HUES64 (cell line): ENCODE data around the gene BLVRB. TPM values are rescaled to one million over a fixed set of nuclear protein-coding genes. Genes with fewer than 3 reads are reported as not detected.

Source experiments
- H3K27ac ChIP-seq: 2 replicates; pipeline ENCODE4 v1.7.0; 2013; ENCODE audit warnings: low read depth, low read length, inconsistent platforms
- H3K27me3 ChIP-seq: 2 replicates; pipeline ENCODE4 v1.6.1; 2013; ENCODE audit warnings: mild to moderate bottlenecking, low read length; ENCODE audit not compliant: insufficient read depth
- H3K36me3 ChIP-seq: 2 replicates; pipeline ENCODE4 v1.6.1; 2013; ENCODE audit warnings: mild to moderate bottlenecking, low read length; ENCODE audit not compliant: insufficient read depth
- H3K4me1 ChIP-seq: 2 replicates; pipeline ENCODE4 v1.6.1; 2013; ENCODE audit warnings: mild to moderate bottlenecking, low read length, moderate library complexity; ENCODE audit not compliant: insufficient read depth
- H3K4me3 ChIP-seq: 2 replicates; pipeline ENCODE4 v1.5.1; 2013; ENCODE audit warnings: mild to moderate bottlenecking, low read length, moderate library complexity
- H3K9ac ChIP-seq: 2 replicates; pipeline ENCODE4 v1.6.1; 2013; ENCODE audit warnings: mild to moderate bottlenecking, low read depth, low read length
- H3K9me3 ChIP-seq: 2 replicates; pipeline ENCODE4 v1.6.1; 2013; ENCODE audit warnings: low read depth, low read length; ENCODE audit not compliant: insufficient read depth
- WGBS: fragments of 150-250, 120-280 bp; methylation state at CpG from one replicate; pipeline ENCODE4 v1.1.7; 2013; ENCODE audit warnings: missing lambda C conversion rate; 5-methylcytosine and 5-hydroxymethylcytosine counted together
- polyA plus RNA-seq, 2 experiments: library from polyadenylated mRNA; stranded (reverse); fragments of 50-300 nt; gene quantifications; one replicate each; pipeline ENCODE4 v1.2.3, GENCODE V29; 2013

Gene BLVRB
- 17.7 TPM for polyA plus RNA-seq (2013, experiment 1 of 2)
- polyA plus RNA-seq (2013, experiment 2 of 2): 21.0 TPM

DNA sequence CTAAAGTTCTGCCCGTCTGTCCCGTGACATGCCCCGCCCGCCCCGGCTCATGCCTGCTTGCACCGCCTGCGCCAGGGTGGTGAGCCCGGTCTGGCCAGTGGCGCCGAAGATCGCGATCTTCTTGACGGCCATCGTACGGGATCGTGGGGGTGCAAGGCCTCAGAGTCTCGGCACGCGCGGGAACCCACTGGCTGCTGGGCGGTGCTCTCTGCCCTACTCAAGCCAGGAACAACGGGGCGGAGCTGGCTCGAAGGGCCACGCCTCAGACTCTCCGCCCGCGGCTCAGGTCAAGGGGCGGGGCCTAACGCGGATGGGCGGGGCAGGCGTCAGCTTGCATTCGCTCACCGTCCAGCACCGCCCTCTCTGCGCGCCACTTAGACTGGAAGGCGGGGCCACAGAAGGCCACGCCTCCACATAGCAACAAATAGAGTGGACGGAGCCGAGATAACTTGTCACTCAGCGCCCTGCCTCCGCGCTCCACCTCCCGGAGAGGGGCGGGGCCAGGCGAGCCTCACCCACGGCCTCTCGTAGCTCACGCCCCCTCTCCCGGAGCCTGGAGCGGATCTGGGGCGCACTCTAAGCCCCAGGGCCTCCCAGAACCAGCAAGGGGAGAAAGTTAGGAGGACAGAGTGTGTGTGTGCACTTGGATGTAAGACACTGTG lies at the start of gene BLVRB:
TSS of gene BLVRB (minus strand) at position 189 of the 662 bp plus-strand sequence. CDS start at position 132, 57 bp downstream.
- H3K27ac ChIP-seq: peak within 1 kb of the TSS; percentile 43; the same call in 1 of the 2 replicates
- no peaks in the 10 kb centered on the region for H3K9me3 ChIP-seq
- under 1% methylated on average over 54 of the region's 54 CpGs for WGBS
- peaks cover 39% of the 10 kb centered on the region for H3K27me3 ChIP-seq
- H3K4me1 ChIP-seq: peaks cover 6% of the 10 kb centered on the region; the same call in 1 of the 2 replicates
- H3K4me3 ChIP-seq: peak within 1 kb of the TSS; percentile 74
- no peaks in the 10 kb centered on the region for H3K36me3 ChIP-seq
- H3K9ac ChIP-seq: no peak within 1 kb of the TSS

DNA sequence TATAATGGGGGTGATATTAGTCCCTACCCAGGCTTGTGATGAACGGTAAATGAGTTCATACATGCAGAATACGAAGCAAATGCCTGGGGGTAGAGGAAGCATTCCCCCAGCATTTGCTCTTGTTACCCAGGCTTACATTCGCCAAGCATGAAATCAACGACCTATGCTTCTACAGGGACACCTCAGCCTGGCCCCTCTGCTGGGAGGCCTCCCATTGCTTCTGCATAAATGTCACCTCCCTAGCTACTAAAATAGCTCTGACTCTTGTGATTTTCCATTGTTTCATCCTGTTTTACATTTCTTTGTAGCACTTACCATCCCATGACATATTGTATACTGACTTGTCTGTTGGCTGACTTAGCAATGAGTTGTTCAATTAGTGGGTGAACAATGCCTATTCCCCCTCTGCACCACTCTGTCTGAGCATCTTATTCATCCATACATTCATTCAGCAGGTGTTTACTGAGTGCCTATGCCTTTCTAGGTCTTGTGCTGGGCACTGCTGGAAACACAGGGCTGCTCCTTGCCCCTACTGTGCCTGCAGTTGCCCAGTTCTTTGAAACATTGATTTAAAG lies 48.3 kb upstream of the BLVRB start:
- peaks cover 90% of the 10 kb centered on the region for H3K27me3 ChIP-seq
- no peak overlapping the region for H3K27ac ChIP-seq
- peaks cover 6% of the 10 kb centered on the region; the same call in 1 of the 2 replicates for H3K9me3 ChIP-seq
- 69% methylated on average over 4 of the region's 4 CpGs for WGBS
- H3K4me1 ChIP-seq: no peaks in the 10 kb centered on the region
- no peaks in the 10 kb centered on the region for H3K36me3 ChIP-seq
- H3K4me3 ChIP-seq: no peak overlapping the region
- H3K9ac ChIP-seq: no peak overlapping the region

GRCh38 chr19:40513345-40513678 lies 47.8 kb upstream of the BLVRB start:
- H3K27ac ChIP-seq: no peak overlapping the region
- H3K27me3 ChIP-seq: peaks cover 85% of the 10 kb centered on the region
- peak overlapping the region; percentile 37; the same call in 1 of the 2 replicates for H3K4me3 ChIP-seq
- peaks cover 6% of the 10 kb centered on the region; the same call in 1 of the 2 replicates for H3K9me3 ChIP-seq
- H3K4me1 ChIP-seq: no peaks in the 10 kb centered on the region
- no peaks in the 10 kb centered on the region for H3K36me3 ChIP-seq
- no peak overlapping the region for H3K9ac ChIP-seq
- 88% methylated on average over 27 of the region's 27 CpGs for WGBS

DNA sequence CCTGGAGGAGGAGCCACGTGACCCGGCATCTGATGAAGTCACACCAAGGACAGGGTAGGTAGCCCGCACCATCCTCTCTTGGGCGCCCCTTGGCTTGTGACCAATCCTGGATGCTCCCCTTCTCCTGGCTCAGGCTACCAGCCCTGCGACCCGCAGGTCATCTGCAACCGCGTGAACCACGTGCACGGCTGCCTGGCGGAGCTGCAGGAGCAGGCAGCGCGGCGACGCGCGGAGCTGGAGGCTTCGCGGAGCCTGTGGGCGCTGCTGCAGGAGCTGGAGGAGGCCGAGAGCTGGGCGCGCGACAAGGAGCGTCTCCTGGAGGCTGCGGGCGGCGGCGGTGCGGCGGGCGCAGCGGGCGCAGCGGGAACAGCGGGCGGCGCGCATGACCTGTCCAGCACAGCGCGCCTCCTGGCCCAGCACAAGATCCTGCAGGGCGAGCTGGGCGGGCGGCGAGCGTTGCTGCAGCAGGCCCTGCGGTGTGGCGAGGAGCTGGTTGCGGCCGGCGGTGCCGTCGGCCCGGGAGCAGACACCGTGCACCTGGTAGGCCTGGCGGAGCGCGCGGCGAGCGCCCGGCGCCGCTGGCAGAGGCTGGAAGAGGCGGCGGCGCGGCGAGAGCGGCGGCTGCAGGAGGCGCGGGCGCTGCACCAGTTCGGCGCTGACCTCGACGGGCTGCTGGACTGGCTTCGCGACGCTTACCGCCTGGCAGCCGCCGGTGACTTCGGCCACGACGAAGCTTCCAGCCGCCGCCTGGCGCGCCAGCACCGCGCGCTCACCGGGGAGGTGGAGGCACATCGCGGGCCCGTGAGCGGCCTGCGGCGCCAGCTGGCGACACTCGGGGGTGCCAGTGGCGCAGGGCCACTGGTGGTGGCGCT lies 47.2 kb upstream of the BLVRB start:
- WGBS: 9% methylated on average over 105 of the region's 105 CpGs
- H3K27me3 ChIP-seq: peaks cover 84% of the 10 kb centered on the region

DNA sequence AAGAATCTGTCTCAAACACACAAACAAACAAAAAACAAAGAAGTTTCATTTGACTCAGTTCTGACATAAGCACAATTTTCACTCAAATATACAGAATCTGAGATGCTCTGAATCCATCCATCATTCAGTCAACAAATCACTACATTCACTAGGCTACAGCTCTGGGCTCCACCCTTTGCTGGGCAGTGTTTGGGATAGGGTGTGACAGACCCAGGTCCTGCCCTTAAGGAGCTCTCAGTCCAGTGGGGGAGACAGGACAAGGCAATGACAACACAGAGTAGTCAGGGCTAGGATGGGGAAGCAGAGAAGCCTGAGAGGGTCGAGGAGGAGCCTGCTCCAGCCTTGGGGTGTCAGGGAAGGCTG lies 46.5 kb upstream of the BLVRB start:
- Histone ChIP-seq H3K36me3 (no peaks in the 10 kb centered on the region), H3K27ac (no peak overlapping the region), H3K4me1 (no peaks in the 10 kb centered on the region), H3K9ac (no peak overlapping the region), H3K27me3 (peaks cover 78% of the 10 kb centered on the region), H3K4me3 (peak overlapping the region; percentile 37; the same call in 1 of the 2 replicates), H3K9me3 (peaks cover 6% of the 10 kb centered on the region; the same call in 1 of the 2 replicates)
- 33% methylated on average over 1 of the region's 1 CpG for WGBS

More for the DNA sequence above, 47.2 kb upstream of the BLVRB start:
- Histone ChIP-seq H3K27ac (no peak overlapping the region), H3K9ac (no peak overlapping the region), H3K4me1 (no peaks in the 10 kb centered on the region), H3K36me3 (no peaks in the 10 kb centered on the region), H3K9me3 (peaks cover 6% of the 10 kb centered on the region; the same call in 1 of the 2 replicates), H3K4me3 (peak overlapping the region; percentile 37)

GRCh38 chr19:40511487-40511886 lies 45.9 kb upstream of the BLVRB start:
- no peak overlapping the region for H3K9ac ChIP-seq
- 94% methylated on average over 6 of the region's 6 CpGs for WGBS
- H3K27me3 ChIP-seq: peaks cover 74% of the 10 kb centered on the region
- H3K4me3 ChIP-seq: no peak overlapping the region
- no peaks in the 10 kb centered on the region for H3K36me3 ChIP-seq
- H3K27ac ChIP-seq: no peak overlapping the region
- no peaks in the 10 kb centered on the region for H3K4me1 ChIP-seq
- peaks cover 6% of the 10 kb centered on the region; the same call in 1 of the 2 replicates for H3K9me3 ChIP-seq

DNA sequence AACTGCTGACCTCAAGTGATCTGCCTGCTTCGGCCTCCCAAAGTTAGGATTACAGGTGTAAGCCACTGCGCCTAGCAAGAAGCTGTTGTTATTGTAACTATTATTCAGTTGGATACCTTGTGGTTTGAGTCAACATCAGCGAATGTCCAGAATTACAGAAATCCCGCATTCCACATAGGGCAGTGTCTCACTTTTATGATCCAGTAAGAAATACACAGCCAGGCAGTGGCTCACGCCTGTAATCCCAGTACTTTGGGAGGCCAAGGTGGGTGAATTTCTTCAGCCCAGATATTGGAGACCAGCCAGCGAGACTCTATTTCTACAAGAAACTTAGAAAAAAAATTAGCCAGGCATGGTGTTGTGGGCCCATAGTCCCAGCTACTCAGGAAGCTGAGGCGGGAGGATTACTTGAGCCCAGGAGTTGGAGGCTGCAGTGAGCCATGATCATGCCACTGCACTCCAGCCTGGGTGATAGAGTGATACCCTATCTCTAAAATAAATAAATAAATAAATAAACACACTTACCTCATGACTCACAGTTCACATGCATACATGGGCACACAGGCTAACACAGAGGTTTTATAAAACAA lies 45.1 kb upstream of the BLVRB start:
- Histone ChIP-seq H3K4me3 (no peak overlapping the region), H3K9me3 (peaks cover 6% of the 10 kb centered on the region; the same call in 1 of the 2 replicates), H3K27ac (no peak overlapping the region), H3K9ac (no peak overlapping the region), H3K4me1 (no peaks in the 10 kb centered on the region), H3K36me3 (no peaks in the 10 kb centered on the region), H3K27me3 (peaks cover 78% of the 10 kb centered on the region)
- WGBS: 92% methylated on average over 7 of the region's 7 CpGs

DNA sequence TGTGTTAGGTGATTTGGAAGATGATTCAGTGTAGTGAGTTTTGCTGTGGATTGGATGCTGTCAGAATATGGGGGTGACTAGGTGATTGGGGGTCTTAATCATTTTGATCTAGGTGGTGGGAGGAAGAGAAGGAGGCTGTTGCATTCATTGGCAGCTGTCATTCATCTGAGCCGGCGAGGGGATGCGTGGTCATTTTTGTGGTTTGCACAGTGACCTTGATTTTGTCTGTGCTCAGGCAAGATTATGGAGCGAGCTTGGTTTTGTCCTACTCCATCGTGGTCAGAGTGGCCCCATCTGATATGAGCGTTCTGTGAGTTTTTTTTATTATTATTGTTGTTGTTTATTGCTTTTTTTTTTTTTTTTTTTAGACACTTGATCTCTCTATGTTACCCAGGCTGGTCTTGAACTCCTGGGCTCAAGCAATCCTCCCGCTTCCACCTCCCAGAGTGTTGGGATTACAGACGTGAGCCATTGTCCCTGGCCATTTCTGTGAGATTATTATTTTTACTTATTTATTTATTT lies 43.3 kb upstream of the BLVRB start:
- H3K9me3 ChIP-seq: peaks cover 6% of the 10 kb centered on the region; the same call in 1 of the 2 replicates
- 90% methylated on average over 6 of the region's 8 CpGs for WGBS
- H3K4me1 ChIP-seq: no peaks in the 10 kb centered on the region
- H3K27me3 ChIP-seq: peaks cover 62% of the 10 kb centered on the region
- H3K36me3 ChIP-seq: no peaks in the 10 kb centered on the region
- no peak overlapping the region for H3K4me3 ChIP-seq
- H3K9ac ChIP-seq: no peak overlapping the region
- H3K27ac ChIP-seq: no peak overlapping the region

GRCh38 chr19:40507892-40508291 lies 42.3 kb upstream of the BLVRB start:
- Histone ChIP-seq H3K4me3 (no peak overlapping the region), H3K27me3 (peaks cover 53% of the 10 kb centered on the region), H3K9ac (no peak overlapping the region), H3K36me3 (no peaks in the 10 kb centered on the region), H3K4me1 (no peaks in the 10 kb centered on the region), H3K27ac (no peak overlapping the region), H3K9me3 (no peaks in the 10 kb centered on the region)
- WGBS: 69% methylated on average over 2 of the region's 2 CpGs

GRCh38 chr19:40506099-40506498 lies 40.6 kb upstream of the BLVRB start:
- Histone ChIP-seq H3K9me3 (no peaks in the 10 kb centered on the region), H3K36me3 (no peaks in the 10 kb centered on the region), H3K27me3 (peaks cover 35% of the 10 kb centered on the region), H3K9ac (no peak overlapping the region), H3K27ac (no peak overlapping the region), H3K4me3 (no peak overlapping the region), H3K4me1 (no peaks in the 10 kb centered on the region)
- WGBS: 72% methylated on average over 9 of the region's 9 CpGs
